ENCODE data around the gene TSPY1. TPM values are rescaled to one million over a fixed set of nuclear protein-coding genes. Genes with fewer than 3 reads are reported as not detected.
"Not testable (repeated sequence)": the region's sequence is repeated elsewhere in the genome, so short reads cannot be mapped to it uniquely, and the experiment has no call there.

TSPY1 gene, protein sequence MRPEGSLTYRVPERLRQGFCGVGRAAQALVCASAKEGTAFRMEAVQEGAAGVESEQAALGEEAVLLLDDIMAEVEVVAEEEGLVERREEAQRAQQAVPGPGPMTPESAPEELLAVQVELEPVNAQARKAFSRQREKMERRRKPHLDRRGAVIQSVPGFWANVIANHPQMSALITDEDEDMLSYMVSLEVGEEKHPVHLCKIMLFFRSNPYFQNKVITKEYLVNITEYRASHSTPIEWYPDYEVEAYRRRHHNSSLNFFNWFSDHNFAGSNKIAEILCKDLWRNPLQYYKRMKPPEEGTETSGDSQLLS
- total RNA-seq (2016; rRNA removed; fragmentation: Illumina TruSeq; extraction: Trizol) (not detected in 2 replicates), polyA plus RNA-seq (2011; rRNA removed) (not detected in 2 replicates), polyA minus RNA-seq (2011; rRNA and poly(A)+ RNA removed; ENCODE audit: low replicate concordance) (not detected in 2 replicates), Bru-seq, nascent RNA (not detected), BruChase-seq, experiment 1, labeled RNA remaining after a 6-hour chase (not detected), BruChase-seq, experiment 2, labeled RNA remaining after a 2-hour chase (not detected)
- total RNA-seq (2016; cell fraction: cytosol; rRNA removed; fragmentation: Illumina TruSeq; extraction: Trizol; ENCODE audit: low read depth) = not detected in 2 replicates
- total RNA-seq (2016; cell fraction: insoluble cytoplasmic fraction; rRNA removed; fragmentation: Illumina TruSeq; extraction: Trizol) = not detected in 2 replicates
- total RNA-seq (2016; cell fraction: membrane; rRNA removed; fragmentation: Illumina TruSeq; extraction: Trizol) = not detected in 2 replicates
- total RNA-seq (2016; cell fraction: nucleus; rRNA removed; fragmentation: Illumina TruSeq; extraction: Trizol) = not detected in 2 replicates
- polyA plus RNA-seq (2011; cell fraction: cytosol; rRNA removed) = not detected in 2 replicates
- polyA plus RNA-seq (2011; cell fraction: nucleus; rRNA removed) = not detected in 2 replicates
- not detected in 2 replicates for polyA plus RNA-seq (2012)
- polyA plus RNA-seq (2016; cell fraction: cytosol; fragmentation: Illumina TruSeq; extraction: Trizol; ENCODE audit: low read depth) = not detected in 2 replicates
- not detected in 2 replicates for polyA plus RNA-seq (2016; cell fraction: insoluble cytoplasmic fraction; fragmentation: Illumina TruSeq; extraction: Trizol; ENCODE audit: low read depth)
- polyA plus RNA-seq (2016; cell fraction: membrane; fragmentation: Illumina TruSeq; extraction: Trizol; ENCODE audit: low read depth) = not detected in 2 replicates
- not detected in 2 replicates for polyA plus RNA-seq (2016; cell fraction: nucleus; fragmentation: Illumina TruSeq; extraction: Trizol; ENCODE audit: insufficient read depth, low read depth)
- polyA minus RNA-seq (2011; cell fraction: cytosol; rRNA and poly(A)+ RNA removed) = not detected in 2 replicates
- not detected in 2 replicates for polyA minus RNA-seq (2011; cell fraction: nucleus; rRNA and poly(A)+ RNA removed)
- long read RNA-seq, experiment 1 = 0 reads
- long read RNA-seq, experiment 2 = 0 reads

- POLR2A ChIA-PET; intact Hi-C loops (cut with micrococcal nuclease; ENCODE audit: unreplicated experiment); H4K20me1 ChIP-seq (ENCODE audit: insufficient read depth, low read length); H3K27me3 ChIP-seq (ENCODE audit: control insufficient read depth in 1 of 2, insufficient read depth in 2 of 2, low read length in 2 of 2); in situ Hi-C loops (cut with HindIII; ENCODE audit: extremely low pct_ligation_motif_present, low pct_unique_long_range_greater_than_20kb); H2AFZ ChIP-seq (ENCODE audit: low read length); DNase-seq (ENCODE audit: low spot score); H3K9me3 ChIP-seq (ENCODE audit: low read length); H3K4me1 ChIP-seq (ENCODE audit: insufficient read depth, low read length); H3K4me3 ChIP-seq (replicated peaks in 1 of 3; ENCODE audit: insufficient read depth in 1 of 3, low read depth in 2 of 3, low read length in 3 of 3); H3K9ac ChIP-seq (ENCODE audit: insufficient read depth, low read depth, low read length); H3K27ac ChIP-seq (ENCODE audit: extremely low read length, insufficient read depth, low read length); FAIRE-seq; H3K36me3 ChIP-seq (replicated peaks in 1 of 2; ENCODE audit: control insufficient read depth in 1 of 2, insufficient read depth in 2 of 2, low read length in 2 of 2); H3K79me2 ChIP-seq (ENCODE audit: insufficient read depth, low read length); BruUV-seq (replicated peaks); CTCF ChIA-PET (ENCODE audit: low intra/inter-chr PET ratio, low total read pairs); H3K4me2 ChIP-seq (ENCODE audit: low read depth, low read length); ATAC-seq: not testable (repeated sequence)
- WGBS (ENCODE audit: low lambda C conversion rate) = 93% methylated on average over 3 of the region's 25 CpGs
Measured at GRCh38 chrY:9466655-9467054, at the start of gene TSPY1. Gene TSPY1 (plus strand): TSS chrY:9466955. CDS start chrY:9467001, 46 bp downstream.

- H3K9me3 ChIP-seq (ENCODE audit: low read length); DNase-seq (ENCODE audit: low spot score); FAIRE-seq; H3K36me3 ChIP-seq (replicated peaks in 1 of 2; ENCODE audit: control insufficient read depth in 1 of 2, insufficient read depth in 2 of 2, low read length in 2 of 2); H4K20me1 ChIP-seq (ENCODE audit: insufficient read depth, low read length); CTCF ChIA-PET (ENCODE audit: low intra/inter-chr PET ratio, low total read pairs); H3K79me2 ChIP-seq (ENCODE audit: insufficient read depth, low read length); ATAC-seq; H3K9ac ChIP-seq (ENCODE audit: insufficient read depth, low read depth, low read length); intact Hi-C loops (cut with micrococcal nuclease; ENCODE audit: unreplicated experiment); H3K4me1 ChIP-seq (ENCODE audit: insufficient read depth, low read length); in situ Hi-C loops (cut with HindIII; ENCODE audit: extremely low pct_ligation_motif_present, low pct_unique_long_range_greater_than_20kb); POLR2A ChIA-PET; H3K4me2 ChIP-seq (ENCODE audit: low read depth, low read length); H3K27ac ChIP-seq (ENCODE audit: extremely low read length, insufficient read depth, low read length); H2AFZ ChIP-seq (ENCODE audit: low read length); BruUV-seq (replicated peaks); H3K4me3 ChIP-seq (replicated peaks in 1 of 3; ENCODE audit: insufficient read depth in 1 of 3, low read depth in 2 of 3, low read length in 3 of 3); H3K27me3 ChIP-seq (ENCODE audit: control insufficient read depth in 1 of 2, insufficient read depth in 2 of 2, low read length in 2 of 2): not testable (repeated sequence)
- no CpG with 5 or more reads among the region's 26 CpGs for WGBS (ENCODE audit: low lambda C conversion rate)
Measured at GRCh38 chrY:9486967-9487366, 20.2 kb downstream of the TSPY1 start, which contains the start of gene TSPY9. Gene TSPY9 (plus strand): TSS chrY:9487267. CDS start chrY:9487313, 46 bp downstream.

GRCh38 chrY:9504396-9504795 is 37.6 kb downstream of the TSPY1 start:
- H4K20me1 ChIP-seq (ENCODE audit: insufficient read depth, low read length); CTCF ChIA-PET (ENCODE audit: low intra/inter-chr PET ratio, low total read pairs); H3K27ac ChIP-seq (ENCODE audit: extremely low read length, insufficient read depth, low read length); H3K9me3 ChIP-seq (ENCODE audit: low read length); H3K27me3 ChIP-seq (ENCODE audit: control insufficient read depth in 1 of 2, insufficient read depth in 2 of 2, low read length in 2 of 2); H3K4me2 ChIP-seq (ENCODE audit: low read depth, low read length); H3K4me3 ChIP-seq (replicated peaks in 1 of 3; ENCODE audit: insufficient read depth in 1 of 3, low read depth in 2 of 3, low read length in 3 of 3); H3K79me2 ChIP-seq (ENCODE audit: insufficient read depth, low read length); FAIRE-seq; in situ Hi-C loops (cut with HindIII; ENCODE audit: extremely low pct_ligation_motif_present, low pct_unique_long_range_greater_than_20kb); BruUV-seq (replicated peaks); H3K36me3 ChIP-seq (replicated peaks in 1 of 2; ENCODE audit: control insufficient read depth in 1 of 2, insufficient read depth in 2 of 2, low read length in 2 of 2); ATAC-seq; H3K9ac ChIP-seq (ENCODE audit: insufficient read depth, low read depth, low read length); POLR2A ChIA-PET; DNase-seq (ENCODE audit: low spot score); intact Hi-C loops (cut with micrococcal nuclease; ENCODE audit: unreplicated experiment); H2AFZ ChIP-seq (ENCODE audit: low read length); H3K4me1 ChIP-seq (ENCODE audit: insufficient read depth, low read length): not testable (repeated sequence)
- WGBS (ENCODE audit: low lambda C conversion rate) = 8% methylated on average over 2 of the region's 6 CpGs
